Keratinocyte (primary cell): ENCODE data around the gene XCR1. TPM values are rescaled to one million over a fixed set of nuclear protein-coding genes. Genes with fewer than 3 reads are reported as not detected.

Experiments
- DNase-seq: peaks from one replicate; pipeline ENCODE4 v3.0.0-alpha.2; 2011; ENCODE audit warnings: low read depth, missing footprints, low spot score
- FAIRE-seq: peaks from 2 replicates; lab custom pipeline; 2011; peaks lifted over from hg19 to GRCh38; lab: Jason Lieb, UNC
- H2AFZ ChIP-seq: 2 replicates; pipeline ENCODE4 v1.6.0; 2012; ENCODE audit warnings: low read length, control low read depth, inconsistent platforms; ENCODE audit not compliant: control insufficient read depth
- H3K27ac ChIP-seq: 2 replicates; pipeline ENCODE4 v1.5.1; 2011; ENCODE audit warnings: low read length; ENCODE audit not compliant: control insufficient read depth, insufficient read depth
- H3K27me3 ChIP-seq: 3 replicates; pipeline ENCODE4 v1.6.0; 2011; ENCODE audit warnings: low read length; ENCODE audit not compliant: control insufficient read depth, insufficient read depth; ENCODE audit errors: extremely low read depth
- H3K36me3 ChIP-seq, 2 experiments: 2 replicates in 1 of 2; 3 replicates in 1 of 2; pipeline ENCODE4 v1.5.1; 2011; ENCODE audit warnings: low read length in 2 of 2, mild to moderate bottlenecking in 1 of 2; ENCODE audit not compliant: control insufficient read depth in 2 of 2, insufficient read depth in 2 of 2; ENCODE audit errors: extremely low read depth in 1 of 2
- H3K4me1 ChIP-seq: 3 replicates; pipeline ENCODE4 v1.5.1; 2011; ENCODE audit warnings: low read length; ENCODE audit not compliant: control insufficient read depth, insufficient read depth; ENCODE audit errors: extremely low read depth
- H3K4me2 ChIP-seq: 3 replicates; pipeline ENCODE4 v1.6.0; 2011; ENCODE audit warnings: low read depth, low read length; ENCODE audit not compliant: control insufficient read depth, insufficient read depth; ENCODE audit errors: extremely low read depth
- H3K4me3 ChIP-seq, 3 experiments: fragments of 200-600 bp in 1 of 3; sonication (generic) in 1 of 3; 2 replicates in 2 of 3; 3 replicates in 1 of 3; pipeline ENCODE4 v1.5.1; 2011 to 2016; ENCODE audit warnings: low read length in 3 of 3, mild to moderate bottlenecking in 3 of 3, control low read depth in 2 of 3, inconsistent platforms in 1 of 3, low read depth in 1 of 3, mixed read lengths in 1 of 3, mixed run types in 1 of 3, moderate library complexity in 1 of 3; ENCODE audit not compliant: control insufficient read depth in 2 of 3, insufficient read depth in 2 of 3; ENCODE audit errors: extremely low read depth in 1 of 3
- H3K79me2 ChIP-seq: 2 replicates; pipeline ENCODE4 v1.6.0; 2012; ENCODE audit warnings: low read length; ENCODE audit not compliant: control insufficient read depth, insufficient read depth
- H3K9ac ChIP-seq: 3 replicates; pipeline ENCODE4 v1.6.0; 2011; ENCODE audit warnings: low read length; ENCODE audit not compliant: control insufficient read depth, insufficient read depth; ENCODE audit errors: extremely low read depth
- H3K9me1 ChIP-seq: 3 replicates; pipeline ENCODE4 v1.6.0; 2011; ENCODE audit warnings: low read length; ENCODE audit not compliant: control insufficient read depth, insufficient read depth; ENCODE audit errors: extremely low read depth
- H3K9me3 ChIP-seq: 2 replicates; pipeline ENCODE4 v1.5.1; 2012; ENCODE audit warnings: low read depth, low read length; ENCODE audit not compliant: control insufficient read depth
- H4K20me1 ChIP-seq: 3 replicates; pipeline ENCODE4 v1.6.0; 2011; ENCODE audit warnings: low read length; ENCODE audit not compliant: control insufficient read depth, insufficient read depth; ENCODE audit errors: extremely low read depth
- EZH2 ChIP-seq: IDR thresholded peaks from one replicate; pipeline ENCODE4 v1.6.1; 2012; ENCODE audit warnings: inconsistent platforms, mild to moderate bottlenecking, low read length, moderate library complexity
- dilution Hi-C: fragments of 300-500 bp; cut with MboI; formaldehyde crosslinking; loops from one replicate; pipeline ENCODE4 v1.7.0; 2020; ENCODE audit warnings: low sequenced_read_pairs; ENCODE audit not compliant: extremely low pct_ligation_motif_present
- polyA plus RNA-seq, 5 experiments: library from polyadenylated mRNA; depleted of rRNA in 3 of 5; stranded (reverse) in 3 of 5; stranded (forward) in 1 of 5; unstranded in 1 of 5; fragments of >200 nt; gene quantifications; 1 replicate in 1 of 5; 2 replicates in 3 of 5; 3 replicates in 1 of 5; pipeline versions ENCODE4 v1.2.1 to v1.2.3, GENCODE V29; 2011 to 2012; ENCODE audit warnings: missing spikeins in 2 of 5, low read depth in 1 of 5, low replicate concordance in 1 of 5
- TF ChIP-seq, protein P1 (sequence below), 3 experiments: IDR thresholded peaks in 1 of 3; conservative IDR thresholded peaks in 1 of 3; optimal IDR thresholded peaks in 1 of 3; 2 replicates in 2 of 3; 3 replicates in 1 of 3; pipeline versions ENCODE3 to v1.5.1; 2011; ENCODE audit warnings: low read length in 3 of 3, mild to moderate bottlenecking in 3 of 3, moderate library complexity in 2 of 3, control low read depth in 1 of 3, inconsistent platforms in 1 of 3; ENCODE audit not compliant: insufficient read depth in 2 of 3; ENCODE audit errors: extremely low read depth in 1 of 3

XCR1 gene
- polyA plus RNA-seq, 1 donor (not counting 4 experiments of a cell fraction or from before 2014, with no cell fraction given): 0.01 TPM

DNA sequence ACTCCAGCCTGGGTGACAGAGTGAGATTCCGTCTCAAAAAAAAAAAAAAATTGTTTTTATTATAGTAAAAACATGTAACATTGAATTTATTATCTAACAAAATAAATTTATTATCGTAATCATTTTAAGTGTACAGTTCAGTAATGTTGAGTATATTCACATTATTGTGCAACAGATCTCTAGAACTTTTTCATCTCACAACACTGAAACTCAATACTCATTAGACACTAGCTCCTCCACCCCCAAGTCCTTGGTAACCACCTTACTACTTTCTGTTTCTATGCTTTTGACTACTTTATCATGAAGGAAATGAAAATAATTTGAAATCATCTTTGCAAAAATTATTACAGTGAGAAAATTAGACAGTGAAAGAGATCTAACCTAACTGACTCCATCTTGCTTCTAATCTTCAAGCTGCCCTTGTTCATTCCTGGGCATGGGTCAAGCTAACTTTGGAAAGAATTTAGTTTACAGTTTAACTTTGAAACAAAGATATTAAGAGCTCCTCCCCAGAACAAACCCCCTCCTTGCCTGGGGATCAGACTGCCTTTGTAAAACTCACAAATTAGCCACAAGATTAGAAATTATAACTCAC, 16.7 kb downstream of the XCR1 start:
- Histone ChIP-seq H3K27me3 (peaks cover 5% of the 10 kb centered on the region), H3K4me3 (no peak overlapping the region), H4K20me1 (no peaks in the 10 kb centered on the region), H3K9ac (no peak overlapping the region), H3K27ac (no peak overlapping the region), H3K9me1 (no peaks in the 10 kb centered on the region), H2AFZ (no peak overlapping the region), H3K79me2 (no peaks in the 10 kb centered on the region), H3K9me3 (no peaks in the 10 kb centered on the region), H3K4me2 (no peak overlapping the region), H3K4me1 (no peaks in the 10 kb centered on the region), H3K36me3 (no peaks in the 10 kb centered on the region)
- no peak for TF ChIP-seq EZH2
- TF ChIP-seq, protein P1, sequence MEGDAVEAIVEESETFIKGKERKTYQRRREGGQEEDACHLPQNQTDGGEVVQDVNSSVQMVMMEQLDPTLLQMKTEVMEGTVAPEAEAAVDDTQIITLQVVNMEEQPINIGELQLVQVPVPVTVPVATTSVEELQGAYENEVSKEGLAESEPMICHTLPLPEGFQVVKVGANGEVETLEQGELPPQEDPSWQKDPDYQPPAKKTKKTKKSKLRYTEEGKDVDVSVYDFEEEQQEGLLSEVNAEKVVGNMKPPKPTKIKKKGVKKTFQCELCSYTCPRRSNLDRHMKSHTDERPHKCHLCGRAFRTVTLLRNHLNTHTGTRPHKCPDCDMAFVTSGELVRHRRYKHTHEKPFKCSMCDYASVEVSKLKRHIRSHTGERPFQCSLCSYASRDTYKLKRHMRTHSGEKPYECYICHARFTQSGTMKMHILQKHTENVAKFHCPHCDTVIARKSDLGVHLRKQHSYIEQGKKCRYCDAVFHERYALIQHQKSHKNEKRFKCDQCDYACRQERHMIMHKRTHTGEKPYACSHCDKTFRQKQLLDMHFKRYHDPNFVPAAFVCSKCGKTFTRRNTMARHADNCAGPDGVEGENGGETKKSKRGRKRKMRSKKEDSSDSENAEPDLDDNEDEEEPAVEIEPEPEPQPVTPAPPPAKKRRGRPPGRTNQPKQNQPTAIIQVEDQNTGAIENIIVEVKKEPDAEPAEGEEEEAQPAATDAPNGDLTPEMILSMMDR (optimal IDR thresholded peaks at IDR 0.05 in 1 of 3, IDR thresholded peaks at IDR 0.05 in 1 of 3, conservative IDR thresholded peaks at IDR 0.05 in 1 of 3; ENCODE audit: extremely low read depth in 1 of 3, insufficient read depth in 2 of 3, low read length in 3 of 3): no peak
- no peak for DNase-seq
- dilution Hi-C loops: no loop called here
- no peak for FAIRE-seq

DNA sequence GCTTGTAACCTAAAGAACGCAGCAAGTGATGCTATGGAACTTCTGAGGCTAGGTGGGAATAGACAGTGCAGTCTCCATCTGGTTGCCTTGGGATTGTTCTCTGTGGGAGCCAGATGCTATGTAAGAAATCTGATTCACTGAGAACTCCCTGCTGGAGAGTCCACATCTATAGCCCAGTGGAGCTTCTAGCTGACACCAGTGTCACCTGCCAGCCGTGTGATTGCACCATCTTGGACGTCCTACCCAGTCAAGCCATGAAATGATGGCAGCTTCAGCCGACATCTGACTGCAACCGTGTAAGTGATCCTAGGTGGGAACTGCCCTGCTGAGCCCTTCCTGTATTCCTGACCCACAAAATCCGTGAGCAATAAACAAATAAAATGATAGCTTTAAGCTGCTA, 19.2 kb downstream of the XCR1 start:
- Histone ChIP-seq H2AFZ (no peak overlapping the region), H3K9me1 (no peaks in the 10 kb centered on the region), H3K27me3 (no peaks in the 10 kb centered on the region), H3K9me3 (no peaks in the 10 kb centered on the region), H3K27ac (no peak overlapping the region), H3K4me3 (no peak overlapping the region), H3K4me2 (no peak overlapping the region), H3K79me2 (no peaks in the 10 kb centered on the region), H3K9ac (no peak overlapping the region), H3K4me1 (no peaks in the 10 kb centered on the region), H4K20me1 (no peaks in the 10 kb centered on the region), H3K36me3 (no peaks in the 10 kb centered on the region)
- dilution Hi-C loops: no loop called here
- DNase-seq: no peak
- TF ChIP-seq, protein P1 (optimal IDR thresholded peaks at IDR 0.05 in 1 of 3, IDR thresholded peaks at IDR 0.05 in 1 of 3, conservative IDR thresholded peaks at IDR 0.05 in 1 of 3; ENCODE audit: extremely low read depth in 1 of 3, insufficient read depth in 2 of 3, low read length in 3 of 3): no peak
- TF ChIP-seq EZH2: no peak
- FAIRE-seq: no peak
